HG03045 (cell line): ENCODE data around the gene ARCN1.

ENCODE experiments used
- ATAC-seq: cut with Tn5 transposase; IDR thresholded peaks from one replicate; pipeline ENCODE4 v1.9.1; 2021; ENCODE audit warnings: mild to moderate bottlenecking, moderate library complexity; ENCODE audit not compliant: unreplicated experiment

The ARCN1 gene

GRCh38 chr11:118620529-118621070 is 48.4 kb downstream of the ARCN1 start:
- no peak for ATAC-seq

GRCh38 chr11:118621071-118621783 is 49.0 kb downstream of the ARCN1 start:
- no peak for ATAC-seq

GRCh38 chr11:118621784-118622375 is 49.7 kb downstream of the ARCN1 start:
- no peak for ATAC-seq

- no peak for ATAC-seq
Observed at GRCh38 chr11:118622376-118623268, 50.4 kb downstream of the ARCN1 start.

- no peak for ATAC-seq
Observed at GRCh38 chr11:118623269-118623655, 51.1 kb downstream of the ARCN1 start.

GRCh38 chr11:118625036-118625690 is 53.0 kb downstream of the ARCN1 start:
- no peak for ATAC-seq

GRCh38 chr11:118625976-118626375 is 53.8 kb downstream of the ARCN1 start:
- no peak for ATAC-seq

- ATAC-seq: no peak
Observed at GRCh38 chr11:118627566-118627965, 55.4 kb downstream of the ARCN1 start.

GRCh38 chr11:118628031-118628430 is 55.8 kb downstream of the ARCN1 start:
- ATAC-seq: no peak

- ATAC-seq: no peak
Observed at GRCh38 chr11:118628432-118628831, 56.2 kb downstream of the ARCN1 start.

- ATAC-seq: no peak
Observed at GRCh38 chr11:118628861-118629549, 56.8 kb downstream of the ARCN1 start.

GRCh38 chr11:118629761-118630661 is 57.8 kb downstream of the ARCN1 start:
- no peak for ATAC-seq

- no peak for ATAC-seq
Observed at GRCh38 chr11:118631142-118631909, 59.1 kb downstream of the ARCN1 start.

- no peak for ATAC-seq
Observed at GRCh38 chr11:118632577-118633318, 60.5 kb downstream of the ARCN1 start.

GRCh38 chr11:118633319-118633690 is 61.1 kb downstream of the ARCN1 start:
- ATAC-seq: no peak

GRCh38 chr11:118633979-118634378 is 61.8 kb downstream of the ARCN1 start:
- no peak for ATAC-seq

- ATAC-seq: no peak
Observed at GRCh38 chr11:118634431-118635236, 62.4 kb downstream of the ARCN1 start.
